Activated CD4-positive, alpha-beta T cell treated with anti-CD3 and anti-CD28 coated beads for 24 hours (primary cell): ENCODE data around the gene NKAP.
"Not testable (repeated sequence)": the region's sequence is repeated elsewhere in the genome, so short reads cannot be mapped to it uniquely, and the experiment has no call there.

ENCODE experiments used
- DNase-seq, 2 donors: peaks; one replicate each; pipeline ENCODE4 v3.0.0-alpha.2; 2020; ENCODE audit warnings: low read depth in 2 of 2

Gene NKAP

DNA sequence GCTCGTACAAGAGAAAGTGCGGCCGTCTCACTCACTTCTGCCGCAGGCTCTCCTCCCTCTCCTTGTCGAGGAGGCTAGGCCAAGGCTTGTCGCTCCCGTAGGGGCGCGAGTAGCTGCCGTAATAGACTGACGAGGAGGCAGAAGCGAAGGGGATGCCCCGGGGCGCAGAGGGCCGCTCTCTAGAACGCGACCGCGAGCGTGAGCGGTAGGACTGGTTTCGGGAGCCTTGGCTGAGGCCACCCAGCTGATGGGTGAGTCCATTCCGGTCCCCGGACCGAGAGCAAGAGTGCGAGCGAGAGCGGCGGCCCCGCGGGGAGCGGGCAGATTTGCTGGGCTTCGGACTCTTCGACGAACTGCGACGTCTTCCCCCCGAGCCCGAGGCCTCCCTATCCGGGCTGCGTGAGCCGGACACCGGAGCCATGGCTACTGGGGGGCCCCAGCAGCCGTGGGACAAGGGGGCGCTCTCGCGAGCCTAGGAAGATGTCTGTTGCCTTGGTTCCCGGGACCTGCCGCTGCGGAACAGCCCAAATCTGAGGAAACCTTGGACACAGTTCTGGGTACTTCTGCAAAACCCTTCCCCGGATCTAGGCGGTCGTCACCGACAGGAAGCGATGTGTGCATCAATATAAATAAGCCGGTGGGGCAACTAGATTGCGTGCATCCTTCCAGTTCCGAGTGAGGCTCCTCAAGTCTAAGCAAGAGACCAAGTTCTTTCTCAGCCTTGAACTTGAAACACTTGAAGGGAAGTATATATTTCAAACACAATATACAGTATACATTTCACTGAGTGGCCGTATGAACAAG lies at the start of gene NKAP:
Gene NKAP (minus strand): TSS at position 567 of the 804 bp plus-strand sequence. CDS start 146 bp downstream, at position 421.
- DNase-seq, result peak; percentile 52 to 58

DNA sequence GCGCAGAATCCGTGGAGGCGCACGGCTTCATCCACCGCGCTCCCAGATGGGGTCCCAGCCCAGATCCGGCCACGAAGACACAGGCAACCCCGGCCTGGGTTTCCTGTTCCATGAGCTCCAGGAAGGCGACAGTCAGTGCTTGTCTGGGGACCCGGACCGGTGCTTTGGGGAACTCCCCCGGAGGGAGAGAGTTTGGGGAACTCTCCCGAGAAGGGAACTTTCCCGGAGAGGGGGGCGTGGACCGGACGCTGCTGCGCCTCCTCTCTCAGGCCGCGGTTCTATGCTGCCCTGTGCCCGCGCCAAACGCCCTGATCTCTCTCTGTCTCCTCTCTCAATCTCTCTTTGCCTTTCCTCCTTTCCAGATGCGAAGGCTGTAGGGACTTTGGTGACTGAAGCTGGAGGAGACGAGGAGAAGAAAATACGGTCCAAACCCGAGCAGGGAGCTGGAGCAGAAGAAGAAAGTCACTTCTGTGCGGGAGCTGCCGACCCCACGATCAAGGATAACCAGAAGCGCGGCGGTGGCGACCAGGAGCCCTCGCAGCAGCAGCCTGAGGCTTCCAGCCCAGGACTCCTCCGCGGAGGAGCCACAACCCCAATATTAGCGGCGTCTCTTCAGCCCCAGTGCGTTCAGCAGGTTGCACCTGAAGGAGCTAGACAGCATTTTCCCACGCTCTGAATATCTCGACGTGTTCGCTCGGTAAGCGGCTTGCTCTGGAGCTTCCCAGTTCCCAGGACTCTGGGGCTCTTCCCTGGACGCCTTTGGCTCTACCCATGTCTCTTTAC lies 47.6 kb upstream of the NKAP start:
- DNase-seq, result no peak

DNA sequence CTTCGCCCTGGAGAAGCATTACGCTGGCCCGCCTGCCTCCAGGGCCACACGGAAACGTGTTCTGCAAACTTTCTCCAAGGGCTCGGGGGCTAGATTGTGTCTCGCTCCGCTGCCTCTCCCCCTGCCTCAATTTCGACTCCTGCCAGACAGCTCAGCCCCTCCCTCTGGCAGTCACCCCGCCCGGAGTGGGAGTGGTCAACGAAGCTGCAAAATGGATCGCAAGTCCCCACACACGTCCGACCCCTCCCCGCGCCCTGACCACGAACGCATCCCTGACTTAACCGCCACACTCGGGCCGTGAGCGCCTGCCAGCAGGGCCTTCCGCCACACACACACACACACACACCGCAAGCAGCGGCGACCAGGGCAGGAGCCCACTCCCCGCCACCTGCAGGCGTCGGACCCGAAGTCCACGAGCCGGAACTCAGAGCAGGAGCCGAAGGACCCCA lies 47.0 kb upstream of the NKAP start:
- DNase-seq, result no peak

DNA sequence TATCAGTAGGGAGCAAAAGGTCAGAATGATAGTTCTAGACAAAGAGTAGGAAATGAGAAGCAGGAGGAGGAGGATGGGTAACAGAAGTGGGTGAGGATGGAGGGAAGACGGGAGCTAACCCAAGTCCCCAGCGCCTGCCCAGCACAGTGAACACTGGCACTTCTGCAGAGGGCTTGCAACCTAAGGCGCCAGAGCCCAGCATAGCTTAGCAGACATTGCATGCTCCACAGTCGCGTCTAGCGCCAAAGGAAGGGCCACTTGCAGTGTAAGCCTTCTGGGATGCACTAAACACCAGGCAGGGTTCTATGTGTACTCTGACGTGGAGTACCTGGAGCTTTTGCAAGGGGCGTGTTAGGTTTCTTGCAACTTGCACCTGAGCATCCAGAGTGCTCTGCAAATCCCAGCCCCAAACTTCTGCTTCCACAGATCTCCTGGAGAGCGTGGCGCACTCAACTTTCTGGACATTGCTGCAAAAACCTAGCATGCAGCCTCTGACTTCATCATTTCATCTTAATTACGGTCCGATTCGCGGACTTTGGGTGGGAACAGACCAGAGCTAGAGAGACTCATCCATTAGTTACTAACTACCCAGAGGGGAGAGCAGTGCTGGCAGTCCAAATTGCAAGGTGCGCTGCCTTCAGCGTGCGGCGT lies 46.5 kb upstream of the NKAP start:
- DNase-seq, result no peak

DNA sequence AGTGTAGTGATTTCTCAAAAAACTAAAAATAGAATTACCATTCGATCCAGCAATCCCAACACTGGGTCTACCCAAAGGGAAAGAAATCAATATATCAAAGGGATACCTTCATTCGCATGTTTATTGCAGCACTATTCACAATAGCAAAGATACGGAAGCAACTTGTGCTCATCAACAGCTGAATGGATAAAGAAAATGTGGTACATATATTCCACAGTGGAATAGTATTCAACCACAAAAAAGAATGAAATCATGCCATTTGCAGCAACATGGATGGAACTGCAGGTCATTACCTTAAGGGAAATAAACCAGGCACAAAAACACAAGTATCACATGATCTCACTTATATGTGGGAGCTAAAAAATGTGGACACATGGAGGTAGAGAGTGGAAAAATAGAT lies 42.7 kb upstream of the NKAP start:
- DNase-seq, result no peak

DNA sequence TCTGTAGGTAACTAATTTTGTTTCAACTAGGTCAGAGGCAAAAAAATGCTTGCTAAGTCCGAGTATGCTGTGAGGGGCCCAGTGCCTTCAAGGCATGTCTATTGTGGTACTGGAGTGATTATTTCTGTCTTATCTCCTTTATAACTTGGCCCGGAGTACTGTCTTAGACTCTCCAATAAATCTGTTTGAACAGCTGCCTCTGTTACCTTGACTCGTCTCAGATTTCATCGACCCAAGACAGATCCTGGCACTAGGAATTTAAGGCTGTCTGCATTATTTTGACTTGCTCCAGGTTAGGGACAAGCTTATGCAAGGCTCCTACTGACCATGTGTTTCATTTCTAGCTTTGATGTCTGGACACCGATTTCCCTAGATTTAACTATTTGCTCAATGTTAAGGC lies 41.1 kb upstream of the NKAP start:
- DNase-seq, result no peak

DNA sequence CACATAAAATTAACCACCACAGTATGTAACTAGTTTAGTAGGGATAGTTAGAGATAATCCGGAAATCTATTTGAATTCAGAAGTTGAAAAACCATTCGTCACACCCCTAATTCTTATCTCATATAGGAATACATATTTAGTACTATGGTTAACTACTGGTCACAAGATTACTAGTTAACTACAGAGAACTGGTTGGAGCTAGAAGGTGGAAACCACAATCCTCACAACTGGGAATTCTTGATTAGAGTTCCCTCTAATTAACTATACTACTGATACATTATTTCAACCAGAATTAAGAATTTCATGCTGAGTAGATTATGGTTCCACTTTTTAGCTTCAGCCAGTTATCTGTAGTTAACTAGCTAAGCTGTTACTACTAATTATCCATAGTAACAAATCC lies 39.9 kb upstream of the NKAP start:
- DNase-seq, result no peak

DNA sequence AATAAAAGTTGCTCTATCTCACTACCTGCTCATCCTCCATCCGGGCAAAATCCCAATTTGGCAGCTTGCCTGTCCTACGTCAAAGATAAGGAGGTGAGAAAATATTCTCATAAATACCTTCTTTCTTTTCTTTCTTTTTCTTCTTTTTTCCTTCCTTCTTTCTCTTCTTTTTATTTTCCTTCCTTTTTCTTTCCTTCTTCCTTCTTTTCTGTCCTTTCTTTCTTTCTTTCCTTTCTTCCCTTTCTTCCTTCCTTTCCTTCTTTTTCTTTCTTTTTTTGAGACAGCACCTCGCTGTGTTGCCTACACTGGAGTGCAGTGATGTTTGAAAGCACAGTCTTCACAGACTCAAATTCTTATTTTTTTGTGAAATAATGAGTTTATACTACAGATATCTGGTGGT lies 38.6 kb upstream of the NKAP start:
- no peak for DNase-seq

DNA sequence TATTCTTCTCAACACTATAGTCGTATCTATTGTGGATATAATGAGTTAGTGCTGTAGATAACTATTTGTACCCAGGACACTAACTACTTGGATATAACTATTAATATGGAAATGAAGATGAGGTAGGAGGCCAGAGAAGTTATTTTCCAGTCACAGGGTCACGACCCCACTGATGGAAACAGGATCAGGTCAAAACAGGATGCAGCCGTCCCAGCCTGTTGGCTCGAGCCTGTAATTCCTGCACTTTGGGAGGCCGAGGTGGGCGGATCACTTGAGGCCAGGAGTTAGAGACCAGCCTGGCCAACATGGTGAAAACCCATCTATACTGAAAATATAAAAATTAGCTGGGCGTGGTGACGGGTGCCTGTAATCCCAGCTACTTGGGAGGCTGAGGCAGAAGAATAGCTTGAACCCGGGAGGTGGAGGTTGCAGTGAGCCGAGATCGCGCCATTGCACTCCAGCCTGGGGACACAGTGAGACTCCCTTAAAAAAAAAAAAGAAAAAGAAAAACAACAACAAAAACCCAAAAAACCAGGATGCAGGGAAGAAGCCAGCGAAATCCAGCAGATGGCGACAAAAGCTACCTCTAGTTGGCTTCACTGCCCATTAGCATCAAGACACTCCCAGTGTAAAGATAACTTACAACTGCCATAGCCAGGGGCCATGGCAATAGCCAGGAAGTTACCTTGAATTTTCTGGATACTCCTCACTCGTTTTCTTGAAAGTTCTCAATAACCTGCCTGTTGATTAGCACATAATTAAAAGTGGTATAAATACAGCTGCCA lies 37.9 kb upstream of the NKAP start:
- no peak for DNase-seq

DNA sequence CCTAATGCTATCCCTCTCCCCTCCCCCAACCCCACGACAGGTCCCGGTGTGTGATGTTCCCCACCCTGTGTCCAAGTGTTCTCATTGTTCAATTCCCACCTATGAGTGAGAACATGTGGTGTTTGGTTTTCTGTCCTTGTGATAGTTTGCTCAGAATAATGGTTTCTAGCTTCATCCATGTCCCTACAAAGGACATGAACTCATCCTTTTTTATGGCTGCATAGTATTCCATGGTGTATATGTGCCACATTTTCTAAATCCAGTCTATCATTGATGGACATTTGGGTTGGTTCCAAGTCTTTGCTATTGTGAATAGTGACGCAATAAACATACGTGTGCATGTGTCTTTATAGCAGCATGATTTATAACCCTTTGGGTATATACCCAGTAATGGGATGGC lies 33.6 kb upstream of the NKAP start:
- not testable (repeated sequence) for DNase-seq

DNA sequence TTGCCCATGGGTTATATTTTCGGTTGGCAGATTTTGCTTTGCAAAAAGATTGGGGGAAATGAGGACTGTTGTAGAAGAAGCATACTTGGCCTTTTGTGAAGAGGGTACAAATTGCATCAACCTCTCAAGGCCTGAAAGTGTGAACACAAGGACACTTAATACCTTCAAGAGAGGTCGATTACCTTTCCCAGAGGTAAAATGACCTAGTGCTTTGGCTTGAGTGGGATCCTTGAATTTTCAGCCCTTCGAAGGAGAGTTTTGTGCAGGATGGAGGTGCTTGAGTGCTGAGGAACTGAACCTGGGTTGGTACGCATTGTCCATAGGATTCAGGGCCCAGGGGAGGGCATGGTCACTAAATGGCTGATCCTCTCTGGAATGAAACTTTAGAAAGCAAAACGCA lies 27.6 kb upstream of the NKAP start:
- no peak for DNase-seq

DNA sequence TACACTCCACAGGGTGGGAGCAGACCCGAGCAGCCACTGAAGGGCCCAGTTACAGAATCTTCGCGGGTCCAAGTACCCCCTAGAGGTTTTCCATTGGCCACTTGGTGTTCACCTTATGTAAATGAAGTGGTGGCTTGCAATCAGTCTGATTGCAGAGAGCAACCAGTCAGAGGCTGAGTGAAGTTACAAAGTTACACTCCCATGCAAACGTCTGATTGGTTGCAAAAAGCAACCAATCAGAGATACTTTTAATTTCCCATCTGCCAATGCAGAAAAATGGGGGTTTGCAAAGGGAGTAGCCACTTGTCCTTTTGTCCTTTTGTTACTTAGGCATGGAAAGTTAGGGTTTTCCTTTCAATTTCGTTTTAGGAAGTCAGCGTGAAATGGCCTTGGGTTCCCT lies 27.0 kb upstream of the NKAP start:
- no peak for DNase-seq

DNA sequence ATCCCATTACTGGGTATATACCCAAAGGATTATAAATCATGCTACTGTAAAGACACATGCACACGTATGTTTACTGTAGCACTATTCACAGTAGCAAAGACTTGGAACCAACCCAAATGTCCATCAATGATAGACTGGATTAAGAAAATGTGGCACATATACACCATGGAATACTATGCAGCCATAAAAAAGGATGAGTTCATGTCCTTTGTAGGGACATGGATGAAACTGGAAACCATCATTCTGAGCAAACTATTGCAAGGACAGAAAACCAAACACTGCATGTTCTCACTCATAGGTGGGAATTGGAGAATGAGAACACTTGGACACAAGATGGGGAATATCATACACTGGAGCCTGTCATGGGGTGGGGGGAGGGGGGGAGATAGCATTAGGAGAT lies 23.3 kb upstream of the NKAP start:
- not testable (repeated sequence) for DNase-seq

DNA sequence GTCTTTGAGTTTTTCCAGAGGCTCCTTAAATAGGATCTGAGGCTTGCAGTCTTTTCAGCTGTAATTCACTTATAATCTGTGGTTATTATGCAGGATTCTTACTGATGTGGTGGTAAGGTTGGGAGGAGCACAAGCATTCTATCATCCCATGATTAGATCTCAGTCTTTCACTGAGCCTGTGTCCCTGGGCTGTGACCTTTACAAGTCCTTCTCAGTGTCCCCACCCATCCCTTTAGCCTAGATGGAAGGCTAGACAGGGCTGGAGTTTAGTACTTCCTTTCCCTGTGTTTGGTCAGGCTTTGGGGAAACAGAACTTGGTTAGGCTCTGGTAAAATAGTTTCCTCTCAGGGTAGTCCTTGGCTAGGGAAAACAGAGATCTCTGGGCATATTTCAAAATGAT lies 17.1 kb upstream of the NKAP start:
- DNase-seq, result no peak

DNA sequence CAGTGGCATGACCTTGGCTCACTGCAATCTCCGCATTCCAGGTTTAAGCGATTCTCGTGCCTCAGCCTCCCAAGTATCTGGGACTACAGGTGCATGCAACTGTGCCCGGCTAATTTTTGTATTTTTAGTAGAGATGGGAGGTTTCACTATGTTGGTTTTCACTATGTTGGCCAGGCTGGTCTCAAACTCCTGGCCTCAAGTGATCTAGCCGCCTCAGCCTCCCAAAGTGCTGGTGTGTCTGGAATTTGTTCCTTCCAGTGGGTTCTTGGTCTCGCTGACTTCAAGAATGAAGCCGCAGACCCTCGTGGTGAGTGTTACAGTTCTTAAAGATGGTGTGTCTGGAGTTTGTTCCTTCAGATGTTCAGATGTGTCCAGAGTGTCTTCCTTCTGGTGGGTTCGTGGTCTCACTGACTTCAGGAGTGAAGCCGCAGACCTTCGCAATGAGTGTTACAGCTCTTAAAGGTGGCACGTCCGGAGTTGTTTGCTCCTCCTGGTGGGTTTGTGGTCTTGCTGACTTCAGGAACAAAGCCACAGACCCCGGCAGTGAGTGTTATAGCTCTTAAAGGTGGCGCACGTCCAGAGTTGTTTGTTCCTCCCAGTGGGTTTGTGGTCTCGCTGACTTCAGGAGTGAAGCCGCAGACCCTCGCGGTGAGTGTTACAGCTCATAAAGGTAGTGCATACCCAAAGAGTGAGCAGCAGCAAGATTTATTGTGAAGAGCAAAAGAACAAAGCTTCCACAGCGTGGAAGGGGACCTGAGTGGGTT lies 12.4 kb upstream of the NKAP start:
- DNase-seq, result peak in 1 of 2 donors; percentile 2

DNA sequence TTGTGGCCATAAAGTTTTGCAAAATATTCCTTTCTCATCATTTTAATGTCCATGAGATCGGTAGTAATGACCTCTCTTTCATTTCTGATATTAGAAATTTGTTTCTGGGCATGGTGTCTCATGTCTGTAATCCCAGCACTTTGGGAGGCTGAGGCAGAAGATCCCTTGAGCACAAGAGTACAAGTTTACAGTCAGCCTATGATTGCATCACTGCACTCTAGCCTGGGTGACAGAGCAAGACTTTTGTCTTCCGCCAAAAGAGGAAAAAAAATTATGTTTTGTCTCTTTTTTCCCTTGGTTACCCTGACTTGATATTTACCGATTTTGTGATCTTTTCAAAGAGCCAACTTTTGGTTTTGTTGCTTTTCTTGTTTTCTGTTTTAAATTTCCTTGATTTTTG lies 10.8 kb upstream of the NKAP start:
- DNase-seq, result no peak

DNA sequence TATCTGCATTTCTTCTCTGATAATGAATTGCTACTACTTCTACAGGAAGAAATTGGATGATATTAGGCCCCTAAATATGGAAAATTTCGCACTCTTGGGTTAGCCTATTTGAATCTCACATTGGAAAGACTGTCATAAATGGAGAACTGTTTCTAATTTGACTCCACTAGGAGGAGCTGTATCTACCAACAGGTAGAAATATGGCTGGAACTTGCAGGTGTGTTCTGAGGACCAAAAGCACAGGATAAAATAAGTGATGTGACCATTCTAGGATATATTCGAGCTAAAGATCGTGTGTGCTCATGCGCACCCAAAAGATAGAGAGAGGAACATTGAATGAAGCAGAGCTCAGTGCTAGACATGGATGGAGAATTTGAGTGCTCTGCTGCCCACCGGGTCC lies 4.8 kb upstream of the NKAP start:
- DNase-seq, result no peak

DNA sequence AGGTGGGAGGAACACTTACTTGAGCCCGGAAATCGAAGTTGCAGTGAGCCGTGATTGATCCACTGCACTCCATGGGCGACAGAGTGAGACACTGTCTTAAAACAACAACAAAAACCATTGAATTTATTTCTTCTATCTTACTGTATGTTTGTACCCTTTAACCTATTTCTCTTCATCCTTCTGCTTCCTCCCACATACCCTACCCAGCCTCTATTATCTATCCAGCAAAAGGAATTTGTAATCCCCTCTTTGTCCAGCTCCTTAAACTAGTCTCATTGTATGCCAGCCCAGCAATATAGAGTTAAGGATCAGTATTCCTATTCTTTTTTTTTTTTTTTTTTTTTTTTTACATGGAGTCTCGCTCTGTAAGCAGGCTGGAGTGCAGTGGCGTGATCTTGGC lies 1.9 kb upstream of the NKAP start:
- DNase-seq, result no peak

DNA sequence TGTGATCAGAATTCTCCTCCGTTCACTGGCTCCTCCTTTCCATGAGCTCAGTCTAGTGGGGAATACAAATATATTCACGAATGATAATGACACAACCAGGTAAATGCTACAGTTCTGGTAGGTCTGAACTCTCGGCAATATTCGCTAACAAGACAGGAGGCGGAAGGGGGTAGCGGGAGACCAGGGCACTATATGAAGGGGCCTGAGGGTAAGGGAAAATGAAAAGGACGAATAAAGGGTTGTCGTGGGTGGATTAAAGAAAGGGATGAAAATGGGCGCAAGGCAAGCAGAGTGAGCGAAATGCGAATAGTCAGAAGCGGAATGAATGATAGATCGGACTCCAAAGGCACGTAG lies 743 bp downstream of the NKAP start:
- DNase-seq, result no peak

DNA sequence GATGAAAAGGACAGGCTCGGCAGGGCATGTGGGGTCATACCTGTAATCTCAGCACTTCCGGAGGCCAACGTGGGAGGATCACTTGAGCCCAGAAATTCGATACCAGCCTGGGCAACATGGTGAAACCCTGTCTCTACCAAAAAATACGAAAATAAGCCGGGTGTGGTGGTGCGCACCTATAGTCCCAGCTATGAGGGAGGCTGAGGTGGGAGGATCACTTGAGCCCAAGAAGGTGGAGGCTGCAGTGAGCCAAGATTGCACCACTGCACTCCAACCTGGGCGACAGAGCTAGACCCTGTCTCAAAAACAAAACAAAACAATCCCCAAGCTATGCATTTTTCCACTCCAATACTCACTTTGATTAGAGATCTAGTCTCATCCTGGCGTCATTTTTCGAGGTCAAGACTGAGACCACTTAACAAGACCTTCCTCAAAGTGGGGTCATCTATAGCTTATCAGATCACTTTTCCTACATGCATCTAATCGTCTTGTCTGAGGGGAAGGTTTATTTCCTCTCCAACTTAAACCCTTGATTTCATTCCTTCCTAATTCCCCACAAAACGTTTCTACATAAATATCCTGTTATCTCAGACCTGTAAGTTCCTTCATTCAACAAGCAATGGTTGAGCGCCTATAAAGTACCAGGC lies 1.3 kb downstream of the NKAP start:
- no peak for DNase-seq

DNA sequence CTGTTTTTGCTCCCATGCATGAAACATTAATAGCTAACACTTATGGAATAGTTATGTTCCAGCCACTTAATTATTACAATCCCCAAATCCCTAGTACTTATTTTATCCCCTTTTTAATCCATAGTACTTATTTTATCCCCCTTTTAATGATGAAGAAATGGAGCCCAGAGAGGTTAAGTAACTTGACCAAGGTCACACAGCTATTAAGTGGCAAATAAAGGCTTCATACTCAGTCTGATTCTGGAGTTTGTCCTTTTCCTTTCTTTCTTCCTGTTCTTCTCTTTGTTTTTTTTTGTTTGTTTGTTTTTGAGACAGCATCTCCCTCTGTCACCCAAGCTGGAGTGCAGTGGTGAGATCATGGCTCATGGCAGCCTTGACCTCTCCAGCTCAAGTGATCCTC lies 2.2 kb downstream of the NKAP start:
- no peak for DNase-seq
